HG02938 (cell line): ENCODE results near the gene RAD52.

Source experiments
- ATAC-seq: cut with Tn5 transposase; IDR thresholded peaks from one replicate; pipeline ENCODE4 v1.9.1; 2021; ENCODE audit warnings: mild to moderate bottlenecking, moderate library complexity; ENCODE audit not compliant: unreplicated experiment

Gene RAD52

DNA sequence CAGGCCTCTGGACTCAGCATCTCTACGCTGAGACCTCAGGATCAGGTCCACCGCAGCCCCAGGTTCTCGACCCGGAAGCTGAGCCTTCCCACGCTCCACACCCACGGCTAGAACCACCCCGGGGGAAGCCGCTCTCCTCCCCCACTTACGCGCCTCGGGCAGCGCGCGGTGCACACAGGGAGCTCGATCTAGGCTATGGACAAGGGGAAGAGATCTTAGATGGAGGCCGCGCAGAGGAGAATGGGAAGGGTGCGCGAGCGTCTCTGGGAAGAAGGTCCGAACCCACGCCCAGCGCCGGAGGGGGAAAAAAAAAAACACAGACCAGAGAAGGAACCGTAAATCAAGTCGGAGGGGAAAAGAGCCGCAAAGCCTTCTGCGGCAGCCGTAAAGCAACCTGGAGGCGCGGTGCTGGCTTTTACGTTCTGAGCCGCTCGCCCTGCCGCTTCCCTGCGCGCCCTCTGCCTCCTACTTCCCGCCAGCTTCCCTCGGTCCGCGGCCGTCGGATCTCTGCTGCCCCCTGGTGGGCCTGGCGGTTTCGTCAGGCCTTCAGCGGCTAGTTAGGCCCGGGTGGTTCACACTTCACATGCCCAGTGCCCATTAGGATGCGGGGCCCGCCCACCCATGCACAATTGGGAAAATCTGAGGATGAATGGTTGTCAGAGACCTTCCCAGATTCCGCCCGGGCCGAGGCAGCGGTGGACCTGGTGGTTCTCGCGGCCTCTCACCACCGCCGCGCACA is at the start of gene RAD52:
Gene RAD52, minus strand, starts transcription at position 242 of the 739 bp plus-strand sequence. CDS start 16,636 bp downstream, outside the sequence.
- ATAC-seq = peak; percentile 73

DNA sequence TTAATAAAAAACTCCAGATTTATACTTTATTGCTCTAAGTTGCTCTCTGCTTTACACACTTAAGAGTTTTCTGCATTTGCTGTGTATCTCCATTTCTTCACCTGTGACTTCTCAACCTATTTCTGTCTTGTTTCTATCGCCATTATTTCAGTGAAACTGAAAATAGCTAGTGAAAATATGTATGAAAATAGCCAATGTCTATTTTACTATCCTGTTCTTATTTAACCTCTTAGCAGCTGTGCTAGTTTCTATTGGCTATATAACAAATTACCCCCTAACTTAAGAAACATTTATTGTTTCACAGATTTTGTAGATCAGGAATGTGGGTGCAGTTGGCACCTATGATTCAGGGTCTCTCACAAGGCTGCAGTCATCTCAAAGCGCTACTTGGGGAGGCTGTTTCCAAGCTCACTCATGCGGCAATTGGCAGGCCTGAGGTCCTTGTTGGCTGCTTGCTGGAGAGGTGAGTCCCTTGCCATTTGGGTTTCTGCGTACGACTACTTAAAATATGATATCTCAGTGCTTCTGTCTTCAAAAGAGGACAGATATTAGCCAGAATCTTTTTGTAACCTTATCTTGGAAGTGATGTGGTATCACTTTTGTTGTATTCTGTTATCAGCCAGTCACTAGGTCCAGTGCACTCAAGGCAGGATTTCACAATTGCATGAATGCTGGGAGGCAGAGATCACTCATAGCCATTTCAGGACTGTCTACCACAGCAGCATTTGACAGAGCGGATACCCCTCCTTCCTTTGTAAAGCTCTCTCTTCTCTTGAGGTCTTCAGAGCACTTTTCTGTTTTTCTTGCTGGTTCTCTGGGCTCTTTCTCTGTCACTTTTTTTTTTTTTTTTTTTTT is 48.8 kb upstream of the RAD52 start:
- peak; percentile 62 for ATAC-seq

DNA sequence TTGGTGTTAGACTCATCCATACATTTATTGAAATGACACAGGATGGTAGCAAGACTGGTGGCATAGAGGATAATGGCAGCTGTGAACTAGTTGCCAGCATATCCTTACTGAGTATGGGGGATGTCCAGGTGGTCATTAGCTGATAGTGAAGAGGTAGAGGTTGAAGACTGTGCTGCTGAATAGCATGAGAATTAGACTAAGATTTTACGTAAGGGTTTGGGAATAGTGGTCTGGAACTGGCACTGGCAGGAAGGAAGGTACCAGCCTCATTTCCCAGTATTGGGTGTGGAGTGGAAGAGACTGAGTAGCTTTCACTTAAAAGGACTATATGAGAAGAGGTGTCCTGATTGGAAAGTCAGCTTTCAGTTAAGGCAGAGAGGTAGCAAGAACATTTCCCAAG is 48.0 kb upstream of the RAD52 start:
- no peak for ATAC-seq

DNA sequence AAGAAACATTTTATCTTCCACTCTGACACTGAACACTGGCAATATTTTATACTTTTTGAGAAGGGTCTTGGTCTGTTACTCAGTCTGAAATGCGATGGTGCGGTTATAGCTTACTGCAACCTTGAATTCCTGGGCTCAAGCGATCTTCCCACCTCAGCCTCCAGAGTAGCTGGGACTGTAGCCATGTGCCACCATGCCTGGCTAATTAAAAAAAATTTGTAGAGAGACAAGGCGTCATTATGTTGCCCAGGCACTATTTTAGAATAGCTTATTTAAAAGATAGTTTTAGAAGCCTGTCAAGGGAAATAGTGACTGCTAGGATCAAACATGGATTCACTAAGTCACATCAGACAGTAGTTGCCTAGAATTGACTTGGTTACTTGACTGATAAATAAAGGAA is 47.4 kb upstream of the RAD52 start:
- ATAC-seq = no peak

DNA sequence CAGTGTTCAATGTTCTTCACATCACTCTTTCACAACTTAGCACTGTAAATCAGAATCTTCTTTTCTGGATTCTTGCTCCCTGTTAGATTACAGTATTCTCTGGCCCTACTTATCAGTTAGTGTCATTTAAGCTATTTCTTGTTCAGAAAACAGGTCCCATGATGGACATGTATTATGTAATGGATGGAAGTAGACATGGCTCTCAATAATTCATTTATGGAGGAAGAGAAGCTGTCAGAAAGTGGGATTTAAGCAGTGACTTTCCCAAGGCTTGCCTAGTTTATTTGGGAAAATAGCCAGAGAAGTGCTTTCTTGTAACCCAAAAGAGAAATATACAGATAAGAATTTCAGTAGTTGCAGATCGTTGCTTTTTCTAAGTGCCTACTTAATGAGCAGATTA is 43.2 kb upstream of the RAD52 start:
- ATAC-seq = no peak

DNA sequence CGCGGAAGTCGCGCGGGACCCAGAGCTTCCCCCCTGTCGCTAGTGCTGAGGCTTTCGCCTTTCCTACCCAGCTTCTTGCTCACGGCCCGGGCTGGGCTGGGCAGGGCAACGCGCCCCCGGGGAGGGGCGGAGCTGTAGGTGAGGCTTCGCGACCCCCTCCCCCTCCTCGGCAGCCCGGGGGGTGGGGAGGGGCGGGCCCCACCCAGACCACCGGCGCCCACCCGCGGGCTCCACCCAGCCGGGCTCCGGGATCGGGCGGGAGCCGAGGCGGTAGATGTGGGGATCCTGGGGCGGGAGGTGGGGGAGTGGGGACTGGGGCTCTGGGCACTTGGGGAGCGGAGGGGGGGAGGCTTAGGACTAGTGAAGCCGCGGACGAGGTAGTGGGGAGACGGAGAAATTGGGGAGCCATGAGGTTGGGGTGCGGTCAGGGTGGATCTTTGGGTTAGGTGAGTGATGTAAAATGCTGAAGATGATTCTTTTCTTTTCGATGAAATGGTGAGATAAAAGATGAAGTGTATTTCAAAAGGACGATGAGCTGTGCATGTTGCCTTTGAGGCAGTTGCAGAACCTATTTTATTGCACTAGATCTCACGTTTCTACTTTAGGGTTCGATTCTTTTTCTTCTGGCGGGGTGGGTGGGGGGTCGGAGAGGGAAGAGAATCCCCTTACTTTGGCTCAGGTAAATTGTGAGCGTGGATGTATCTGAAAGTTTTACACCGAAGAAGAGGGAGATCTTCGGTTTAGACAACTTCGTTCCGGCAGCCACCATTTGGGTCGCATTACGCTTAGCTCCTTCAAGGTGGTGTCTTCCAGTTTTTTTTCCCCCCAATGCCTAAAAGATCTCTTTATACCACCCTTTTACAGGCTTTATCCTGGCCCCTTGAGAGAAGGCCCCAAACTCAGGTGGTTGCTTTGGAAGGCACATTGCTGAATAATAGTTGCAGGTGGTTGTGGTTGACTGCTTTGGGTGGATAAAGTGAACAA is 42.1 kb upstream of the RAD52 start:
- ATAC-seq = no peak

DNA sequence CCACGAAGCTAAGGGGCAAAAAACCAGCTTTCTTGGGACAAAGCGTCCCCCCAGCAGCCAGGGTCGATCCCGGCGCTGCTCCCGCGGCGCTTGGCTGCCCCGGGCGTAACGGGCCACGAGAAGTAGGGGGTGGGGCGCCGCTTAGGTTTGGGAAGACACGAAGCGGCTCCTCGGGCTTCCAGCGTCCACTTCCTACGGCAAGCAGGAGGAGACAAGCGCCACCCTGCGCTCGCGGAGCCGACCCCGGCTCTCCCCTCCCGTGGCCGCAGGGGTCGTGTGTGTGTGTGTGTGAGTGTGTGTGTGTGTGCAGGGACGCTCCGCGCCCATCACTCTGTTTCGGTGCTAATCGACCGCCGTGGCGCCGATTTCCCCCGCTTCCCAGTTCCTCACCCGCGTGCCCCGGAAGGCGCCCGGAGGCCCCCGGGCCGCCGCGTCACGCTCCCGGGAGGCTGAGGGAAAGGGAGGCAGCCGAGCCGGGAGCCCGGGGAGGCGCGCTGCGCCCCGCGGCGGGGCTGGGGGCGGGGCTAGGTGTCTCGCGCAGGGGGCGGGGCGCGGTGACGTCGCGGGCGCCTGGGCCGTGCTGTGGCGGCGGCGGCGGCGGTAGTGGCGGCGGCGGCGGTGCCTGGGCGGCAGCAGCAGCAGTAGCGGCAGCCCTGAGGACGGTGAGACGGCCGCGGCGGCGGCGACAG is 41.3 kb upstream of the RAD52 start, which contains the start of gene ERC1:
Gene ERC1, plus strand, starts transcription at position 563 of the 689 bp plus-strand sequence. CDS start 36,681 bp downstream, outside the sequence.
- ATAC-seq = peak; percentile 63

DNA sequence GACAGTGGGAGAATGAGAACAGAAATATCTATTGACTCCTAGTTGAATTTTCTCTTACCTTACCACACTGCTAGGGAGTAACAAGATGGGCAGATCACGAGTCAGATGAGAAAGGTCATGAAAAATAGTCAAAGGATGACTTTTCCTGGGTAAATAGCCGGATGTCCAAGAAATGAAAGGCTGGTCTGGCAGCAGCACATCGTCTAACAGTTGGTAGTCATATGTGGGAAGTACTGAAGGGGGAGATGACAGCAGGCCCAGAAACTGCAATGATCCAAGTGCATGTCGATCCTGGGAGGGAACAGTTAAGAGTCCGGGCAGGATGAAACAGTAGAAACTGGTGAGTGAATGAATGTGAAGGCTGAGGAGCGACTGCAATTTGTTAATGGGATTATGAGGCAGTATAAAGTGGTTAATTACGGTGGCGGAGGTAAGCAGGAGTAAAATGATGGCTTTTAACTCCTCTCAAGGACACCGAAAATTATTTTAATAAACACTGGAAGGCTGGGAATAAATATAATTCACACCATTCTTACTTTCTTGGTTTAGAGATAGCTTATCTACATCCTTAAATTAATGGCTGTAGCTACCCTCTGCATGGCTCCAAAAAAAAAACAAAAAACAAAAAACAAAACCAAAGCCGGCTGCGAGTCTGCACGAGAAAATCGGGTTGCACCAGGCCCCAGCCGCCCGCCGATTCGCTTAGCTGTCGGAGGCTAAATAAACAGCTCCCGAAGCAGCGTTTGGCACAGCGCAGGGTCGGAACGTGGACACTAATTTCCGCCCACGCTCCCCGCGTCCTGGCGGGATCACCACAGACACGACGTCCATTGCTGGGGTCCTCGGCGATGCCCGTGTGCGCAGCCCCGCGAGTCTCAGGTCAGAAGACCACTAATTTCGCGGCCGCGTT is 40.5 kb upstream of the RAD52 start:
- no peak for ATAC-seq

DNA sequence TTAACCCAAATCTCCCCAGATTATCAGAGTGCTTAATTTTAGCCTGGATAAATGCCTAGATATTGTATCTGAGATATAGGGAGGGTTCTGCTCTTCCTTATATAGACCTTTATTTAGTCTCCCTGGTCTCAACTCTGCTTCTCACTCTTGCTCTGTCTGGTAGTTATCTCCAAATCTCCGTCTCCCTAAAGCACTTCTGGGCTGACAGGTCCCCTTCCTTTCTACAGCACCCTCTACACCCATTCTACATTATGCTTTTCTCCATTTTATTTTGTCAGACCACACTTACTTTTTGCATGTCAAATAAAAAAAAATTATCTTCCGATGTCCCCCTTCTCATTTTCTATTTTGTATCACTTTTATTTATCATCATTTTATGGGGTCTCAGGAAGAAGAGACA is 39.6 kb upstream of the RAD52 start:
- ATAC-seq = no peak

DNA sequence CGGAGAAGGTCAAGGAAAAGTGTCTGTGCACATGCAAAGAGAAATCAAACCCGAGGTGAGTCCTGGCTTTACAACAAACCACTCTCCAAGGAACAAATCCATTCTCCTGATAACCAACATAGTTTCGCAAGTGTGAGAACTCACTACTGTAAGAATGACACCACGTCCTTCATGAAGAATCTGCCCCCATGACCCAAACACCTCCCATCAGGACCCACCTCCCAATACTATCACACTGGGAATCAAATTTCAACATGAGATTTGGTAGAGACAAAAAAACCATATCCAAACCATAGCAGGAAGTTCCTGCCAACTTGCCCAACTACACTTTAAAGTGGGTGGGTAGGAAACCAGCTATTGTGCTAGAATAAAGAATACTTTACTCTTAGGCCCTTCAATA is 39.2 kb upstream of the RAD52 start:
- no peak for ATAC-seq

DNA sequence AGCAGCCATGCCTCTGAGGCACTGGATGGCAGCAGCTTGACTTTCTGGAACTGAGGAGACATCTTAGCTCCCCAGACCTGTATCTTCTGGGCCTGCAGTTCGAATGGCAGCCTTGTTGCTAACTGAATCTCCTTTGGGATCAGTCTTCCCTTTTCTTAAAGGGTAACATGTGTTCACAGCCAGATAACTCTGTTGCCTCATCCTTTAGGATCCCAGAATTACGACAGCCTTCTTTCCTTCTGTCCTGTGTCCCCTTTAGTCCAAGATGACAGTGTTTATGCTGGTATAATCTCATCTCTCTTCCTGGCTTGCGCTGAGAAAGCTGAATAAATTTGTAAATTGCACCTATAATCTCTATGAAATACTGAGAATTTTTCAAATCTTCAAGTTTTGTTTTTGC is 32.5 kb upstream of the RAD52 start:
- no peak for ATAC-seq

DNA sequence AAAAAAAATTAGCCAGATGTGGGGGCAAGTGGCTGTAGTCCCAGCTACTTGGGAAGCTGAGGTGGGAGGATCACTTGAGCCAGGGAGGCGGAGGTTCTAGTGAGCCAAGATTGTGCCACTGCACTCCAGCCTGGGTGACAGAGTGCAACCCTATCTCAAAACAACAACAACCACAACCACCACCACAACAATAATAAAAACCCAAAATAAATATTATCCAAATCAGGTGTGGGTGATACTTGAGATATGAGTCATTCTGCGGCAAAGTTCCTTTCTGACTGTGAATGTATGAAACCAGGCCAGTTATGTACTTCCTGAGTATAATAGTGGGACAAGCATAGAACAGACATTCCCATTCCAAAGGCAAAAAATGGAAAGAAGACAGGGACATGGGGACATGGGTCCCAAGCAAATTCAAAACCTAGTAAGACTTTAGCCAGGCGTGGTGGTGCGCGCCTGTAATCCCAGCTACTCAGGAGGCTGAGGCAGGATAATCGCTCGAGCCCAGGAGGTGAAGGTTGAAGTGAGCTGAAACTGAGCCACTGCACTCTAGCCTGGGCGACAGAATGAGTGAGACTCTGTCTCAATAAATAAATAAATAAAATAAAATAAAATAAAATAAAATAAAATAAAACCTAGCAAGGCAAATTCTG is 31.8 kb upstream of the RAD52 start:
- ATAC-seq = no peak

DNA sequence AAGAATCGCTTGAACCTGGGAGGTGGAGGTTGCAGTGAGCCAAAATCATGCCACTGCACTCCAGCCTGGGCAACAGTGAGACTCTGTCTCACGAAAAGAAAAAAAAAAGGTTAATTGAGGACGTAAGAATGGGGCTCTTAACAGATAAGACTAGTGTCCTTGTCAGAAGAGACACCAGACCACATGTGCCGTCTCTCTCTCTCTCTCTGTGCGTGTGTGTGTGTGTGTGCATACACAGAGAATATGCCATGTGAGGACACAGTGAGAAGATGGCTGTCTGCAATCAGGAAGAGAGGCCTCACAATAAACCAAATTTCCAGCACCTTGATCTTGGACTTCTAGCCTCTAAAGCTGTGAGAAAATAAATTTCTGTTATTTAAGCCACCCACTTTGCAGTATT is 29.9 kb upstream of the RAD52 start:
- no peak for ATAC-seq

DNA sequence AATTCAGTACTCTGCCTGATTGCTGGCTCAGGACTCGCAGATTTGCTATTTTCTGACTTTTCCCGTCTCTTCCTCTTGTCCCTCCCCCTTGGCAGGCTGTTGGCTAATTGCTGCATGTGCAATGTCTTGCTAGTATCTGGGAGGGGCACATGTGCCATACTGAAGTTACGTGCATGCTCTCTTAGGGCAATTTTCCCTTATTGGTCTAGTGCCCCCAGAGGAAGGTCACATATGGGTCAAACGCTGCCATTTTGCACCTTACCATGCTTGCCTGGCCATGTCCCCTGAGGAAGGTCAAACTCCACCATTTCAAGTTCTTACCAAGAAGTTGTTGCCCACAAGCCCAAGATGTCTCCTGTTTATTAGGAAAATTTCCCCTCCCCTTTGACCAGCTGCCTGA is 27.7 kb upstream of the RAD52 start:
- ATAC-seq = no peak

DNA sequence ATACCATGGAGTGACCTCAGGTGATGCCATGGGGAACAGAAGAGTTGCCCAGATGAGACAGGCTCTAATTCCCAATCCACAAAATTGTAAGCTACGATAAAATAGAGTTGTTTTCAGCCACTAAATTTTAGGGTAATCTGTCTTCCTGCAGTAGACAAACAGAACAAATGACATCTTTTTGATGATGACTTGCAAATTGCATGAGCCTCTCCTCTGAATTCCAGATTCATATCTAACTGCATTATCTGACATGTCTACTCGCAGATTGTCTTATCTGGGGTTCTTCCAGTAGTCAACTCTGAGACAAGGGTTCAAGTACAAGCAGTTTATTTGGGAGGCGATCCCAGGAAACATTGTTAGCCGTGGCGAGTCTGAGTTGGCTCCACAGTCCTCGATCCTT is 27.1 kb upstream of the RAD52 start:
- ATAC-seq = no peak

DNA sequence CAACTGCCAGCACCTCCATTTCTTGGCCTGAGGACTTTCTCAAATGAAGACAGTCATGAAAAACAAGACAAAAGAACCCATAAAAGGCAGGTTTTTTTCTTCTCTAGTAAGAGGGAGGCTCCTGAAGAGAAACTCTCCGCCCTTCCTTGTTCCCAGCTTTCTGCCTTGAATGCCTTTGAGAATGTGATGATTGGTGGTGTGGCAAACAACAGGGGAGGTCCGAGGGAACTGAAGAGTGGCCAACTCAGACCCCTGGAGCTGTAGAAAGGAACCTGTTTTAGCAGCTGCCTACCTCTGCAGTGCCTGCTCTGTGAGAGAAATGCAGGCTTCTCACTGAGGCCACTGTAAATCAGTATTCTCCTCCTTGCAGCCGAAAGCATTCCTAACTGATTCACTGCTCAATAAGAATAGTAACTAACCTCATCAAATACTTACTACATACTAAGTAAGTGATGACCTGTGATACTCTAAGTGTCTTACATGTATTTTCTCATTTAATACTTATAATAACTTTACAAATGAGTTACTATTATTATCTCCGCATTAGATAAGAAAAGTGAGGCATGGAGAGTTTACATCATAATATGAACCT is 24.9 kb upstream of the RAD52 start:
- no peak for ATAC-seq

DNA sequence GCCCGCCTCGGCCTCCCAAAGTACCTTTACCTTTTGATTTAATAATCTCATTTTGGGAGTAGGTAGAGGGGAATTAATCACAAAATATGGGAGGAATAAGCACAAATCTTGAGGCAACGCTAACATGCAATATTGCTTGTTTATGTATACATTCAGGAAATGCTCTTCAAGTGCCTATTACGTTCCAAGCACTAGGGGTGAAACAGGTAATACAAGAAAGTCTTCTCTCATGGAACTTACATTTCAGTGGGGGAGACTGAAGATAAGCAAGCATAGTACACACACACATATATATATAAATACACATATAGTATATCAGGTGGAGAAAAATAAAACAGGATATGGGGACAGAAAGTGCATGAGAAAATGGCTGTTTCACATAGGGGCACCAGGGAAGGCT is 22.5 kb upstream of the RAD52 start:
- ATAC-seq = no peak

DNA sequence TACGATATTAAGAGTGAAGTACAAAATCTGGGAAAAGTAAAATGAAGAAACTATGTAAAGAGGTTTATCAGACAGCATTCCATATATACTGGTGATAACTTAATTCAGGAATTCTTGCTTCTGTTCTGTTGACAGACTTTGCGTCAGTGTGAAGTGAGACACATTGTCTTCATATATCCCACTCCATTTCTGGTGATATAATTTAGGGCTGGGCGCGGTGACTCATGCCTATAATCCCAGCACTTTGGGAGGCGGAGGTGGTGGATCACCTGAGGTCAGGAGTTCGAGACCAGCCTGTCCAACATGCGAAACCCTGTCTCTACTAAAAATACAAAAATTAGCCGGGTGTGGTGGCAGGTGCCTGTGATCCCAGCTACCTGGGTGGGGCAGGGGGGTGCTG is 20.3 kb upstream of the RAD52 start:
- no peak for ATAC-seq
